HepG2 (cell line): ENCODE measurements around the gene HSD17B11. TPM values are rescaled to one million over a fixed set of nuclear protein-coding genes. Genes with fewer than 3 reads are reported as not detected.
A peak's percentile ranks its signal among the peaks of the same experiment; 100 is the strongest.

Experiments used
- ATAC-seq: fragments of 200-7000 bp; cut with Tn5 transposase; 3 replicates; pipeline ENCODE4 v1.9.1; 2020; ENCODE audit warnings: mild to moderate bottlenecking, moderate library complexity
- BruUV-seq: library from RNA; stranded (reverse); fragments of 400-500 nt; replicated peaks from 2 replicates; lab custom pipeline; 2021; lab: Mats Ljungman, UMichigan
- CTCF ChIA-PET: fragments of 300-600 bp; formaldehyde crosslinking; extraction: SDS; loops from one replicate; lab custom pipeline; 2021; ENCODE audit warnings: low total read pairs, inconsistent platforms, low intra/inter-chr PET ratio; lab: Yijun Ruan, JAX
- POLR2A ChIA-PET: fragments of 350-600 bp; sonication (Branson Sonifier 250); formaldehyde crosslinking; loops from one replicate; lab custom pipeline; 2020; ENCODE audit warnings: antibody characterized with exemption, inconsistent platforms; lab: Yijun Ruan, JAX
- DNase-seq: peaks from one replicate; pipeline ENCODE4 v3.0.0-alpha.2; 2015; ENCODE audit warnings: low spot score
- FAIRE-seq: peaks from 3 replicates; lab custom pipeline; 2011; peaks lifted over from hg19 to GRCh38; lab: Jason Lieb, UNC
- H2AFZ ChIP-seq: one replicate; pipeline ENCODE4 v1.6.1; 2011; ENCODE audit warnings: low read length, inconsistent platforms
- H3K27ac ChIP-seq: fragments of 300-600 bp; 3 replicates; pipeline ENCODE4 v1.8.0; 2011; ENCODE audit warnings: mixed run types, mild to moderate bottlenecking, mixed read lengths, low read length, inconsistent platforms; ENCODE audit not compliant: insufficient read depth; ENCODE audit errors: extremely low read length
- H3K27me3 ChIP-seq, 2 experiments: fragments of 200-600 bp in 1 of 2; 2 replicates in 1 of 2; 3 replicates in 1 of 2; pipeline versions ENCODE4 v1.6.0 to v1.8.0; 2011; ENCODE audit warnings: low read length in 2 of 2, mild to moderate bottlenecking in 2 of 2, moderate library complexity in 2 of 2, inconsistent platforms in 1 of 2; ENCODE audit not compliant: insufficient read depth in 2 of 2, control insufficient read depth in 1 of 2
- H3K36me3 ChIP-seq, 2 experiments: fragments of 200-600 bp in 1 of 2; replicated peaks in 1 of 2; 2 replicates in 1 of 2; 3 replicates in 1 of 2; pipeline versions ENCODE4 v1.5.1 to v1.8.0; 2011; ENCODE audit warnings: low read length in 2 of 2, inconsistent platforms in 1 of 2; ENCODE audit not compliant: insufficient read depth in 2 of 2, control insufficient read depth in 1 of 2
- H3K4me1 ChIP-seq: 2 replicates; pipeline ENCODE4 v1.5.1; 2012; ENCODE audit warnings: low read length, inconsistent platforms; ENCODE audit not compliant: insufficient read depth
- H3K4me2 ChIP-seq: 2 replicates; pipeline ENCODE4 v1.6.0; 2011; ENCODE audit warnings: low read depth, low read length, inconsistent platforms
- H3K4me3 ChIP-seq, 3 experiments: fragments of 200-600 bp in 1 of 3; sonication (generic), shearing (Covaris generic) in 1 of 3; replicated peaks in 1 of 3; 2 replicates each; pipeline ENCODE4 v1.5.1; 2011 to 2016; ENCODE audit warnings: low read length in 3 of 3, inconsistent platforms in 2 of 3, low read depth in 2 of 3, mild to moderate bottlenecking in 2 of 3, control low read depth in 1 of 3, mixed read lengths in 1 of 3; ENCODE audit not compliant: insufficient read depth in 1 of 3
- H3K79me2 ChIP-seq: one replicate; pipeline ENCODE4 v1.6.1; 2011; ENCODE audit warnings: low read length, inconsistent platforms; ENCODE audit not compliant: insufficient read depth
- H3K9ac ChIP-seq: 2 replicates; pipeline ENCODE4 v1.6.0; 2011; ENCODE audit warnings: mild to moderate bottlenecking, low read depth, low read length, inconsistent platforms; ENCODE audit not compliant: insufficient read depth
- H3K9me3 ChIP-seq: 2 replicates; pipeline ENCODE4 v1.5.1; 2012; ENCODE audit warnings: mild to moderate bottlenecking, low read length
- H4K20me1 ChIP-seq: 2 replicates; pipeline ENCODE4 v1.6.0; 2011; ENCODE audit warnings: inconsistent platforms, mild to moderate bottlenecking, low read length, moderate library complexity; ENCODE audit not compliant: insufficient read depth
- CREBL2 ChIP-seq: sonication (generic); formaldehyde crosslinking; IDR thresholded peaks from 2 replicates; pipeline ENCODE4 v1.8.1; 2023; ENCODE audit warnings: missing genetic modification reagents, mild to moderate bottlenecking, borderline replicate concordance
- FOXA1 ChIP-seq, 2 experiments: fragments of 450-650 bp in 1 of 2; sonication (generic) in 1 of 2; formaldehyde crosslinking in 1 of 2; IDR thresholded peaks; 2 replicates each; pipeline versions ENCODE4 v1.4.0 to v1.6.1; 2016 to 2020; ENCODE audit warnings: missing genetic modification reagents in 1 of 2
- FOXA3 ChIP-seq: IDR thresholded peaks from 2 replicates; pipeline ENCODE4 v1.6.1; 2016; ENCODE audit warnings: missing genetic modification reagents, missing compliant biosample characterization
- GATAD2A ChIP-seq: IDR thresholded peaks from 2 replicates; pipeline ENCODE4 v1.6.1; 2016
- ISL2 ChIP-seq: sonication (generic); formaldehyde crosslinking; IDR thresholded peaks from 2 replicates; pipeline ENCODE4 v1.5.0; 2020; ENCODE audit warnings: missing genetic modification reagents
- MXI1 ChIP-seq: IDR thresholded peaks from 3 replicates; pipeline ENCODE4 v1.6.1; 2012; ENCODE audit warnings: low read depth, low read length, inconsistent platforms, borderline replicate concordance
- NONO ChIP-seq, 2 experiments: fragments of 450-650 bp in 1 of 2; sonication (generic) in 1 of 2; formaldehyde crosslinking in 1 of 2; IDR thresholded peaks in 1 of 2; conservative IDR thresholded peaks in 1 of 2; 2 replicates each; pipeline versions ENCODE4 v1.6.1 to v1.8.0; 2017 to 2022; ENCODE audit warnings: mild to moderate bottlenecking in 1 of 2, missing genetic modification reagents in 1 of 2, moderate library complexity in 1 of 2
- NR0B2 ChIP-seq: sonication (generic); formaldehyde crosslinking; IDR thresholded peaks from 2 replicates; pipeline ENCODE4 v1.4.0; 2020; ENCODE audit warnings: mild to moderate bottlenecking, missing genetic modification reagents
- PBX2 ChIP-seq: IDR thresholded peaks from 2 replicates; pipeline ENCODE4 v1.6.1; 2016; ENCODE audit warnings: control low read depth
- PHF21A ChIP-seq: sonication (generic); formaldehyde crosslinking; IDR thresholded peaks from 2 replicates; pipeline ENCODE4 v1.5.0; 2020; ENCODE audit warnings: mild to moderate bottlenecking, missing genetic modification reagents
- RNF2 ChIP-seq: fragments of 450-650 bp; conservative IDR thresholded peaks from 2 replicates; pipeline ENCODE4 v1.6.1; 2016; ENCODE audit warnings: low read depth
- SAFB2 ChIP-seq: sonication (generic); formaldehyde crosslinking; IDR thresholded peaks from 2 replicates; pipeline ENCODE4 v1.5.1; 2020; ENCODE audit warnings: missing genetic modification reagents, low read depth, mild to moderate bottlenecking, borderline replicate concordance
- TAF1 ChIP-seq: sonication (generic); formaldehyde crosslinking; IDR thresholded peaks from 2 replicates; pipeline ENCODE4 v1.4.0; 2020; ENCODE audit warnings: missing genetic modification reagents
- ZIK1 ChIP-seq: sonication (generic); formaldehyde crosslinking; IDR thresholded peaks from 2 replicates; pipeline ENCODE4 v1.5.0; 2020; ENCODE audit warnings: mild to moderate bottlenecking, low read depth, missing genetic modification reagents, borderline replicate concordance
- ZNF33A ChIP-seq: sonication (generic); formaldehyde crosslinking; IDR thresholded peaks from 2 replicates; pipeline ENCODE4 v1.5.1; 2020; ENCODE audit warnings: missing genetic modification reagents, mild to moderate bottlenecking, moderate library complexity, borderline replicate concordance
- ZNF747 ChIP-seq: sonication (generic); formaldehyde crosslinking; IDR thresholded peaks from 2 replicates; pipeline ENCODE4 v1.8.1; 2023; ENCODE audit warnings: missing genetic modification reagents, mild to moderate bottlenecking, borderline replicate concordance
- ZSCAN12 ChIP-seq: sonication (generic); formaldehyde crosslinking; IDR thresholded peaks from 2 replicates; pipeline ENCODE4 v1.9.0; 2021; ENCODE audit warnings: mild to moderate bottlenecking, missing genetic modification reagents
- WGBS: methylation state at CpG from one replicate; pipeline ENCODE4 v1.1.6; 2017; ENCODE audit warnings: low lambda C conversion rate; 5-methylcytosine and 5-hydroxymethylcytosine counted together
- in situ Hi-C: cut with HindIII; loops from 2 replicates; pipeline ENCODE4 v1.10.0; 2017; ENCODE audit warnings: low pct_unique_long_range_greater_than_20kb; ENCODE audit not compliant: extremely low pct_ligation_motif_present
- intact Hi-C: fragments of 100-400 bp; cut with micrococcal nuclease; formaldehyde crosslinking; loops from one replicate; pipeline ENCODE4 v1.10.0; 2022; ENCODE audit not compliant: unreplicated experiment
- polyA plus RNA-seq, 8 experiments: library from polyadenylated mRNA; depleted of rRNA in 3 of 8; stranded (reverse) in 7 of 8; unstranded in 1 of 8; fragments of >200 nt; fragmentation: Illumina TruSeq in 4 of 8; extraction: Trizol in 4 of 8; gene quantifications; 2 replicates each; pipeline versions ENCODE4 v1.2.1 to v1.2.3, GENCODE V29; 2011 to 2016; ENCODE audit warnings: low read depth in 4 of 8, missing spikeins in 1 of 8, mixed read lengths in 1 of 8; ENCODE audit not compliant: insufficient read depth in 1 of 8
- total RNA-seq, 5 experiments: library from RNA; depleted of rRNA; stranded (reverse); fragments of >200 nt; fragmentation: Illumina TruSeq; extraction: Trizol; gene quantifications; 2 replicates each; pipeline ENCODE4 v1.2.3, GENCODE V29; 2016; ENCODE audit warnings: low read depth in 1 of 5

Gene HSD17B11
- total and polyA plus RNA-seq, 2 of the 13 experiments (the other 11 are each of a cell fraction or from before 2014, with no cell fraction given) = 121 to 158 TPM

- Histone ChIP-seq H3K4me1 (peaks cover 21% of the 10 kb centered on the region), H3K36me3 (peaks cover 1 to 14% of the 10 kb centered on the region in 2 experiments; a peak in 2 of 5 replicates), H3K4me2 (no peak overlapping the region), H3K27me3 (no peaks in the 10 kb centered on the region), H3K79me2 (peaks cover 51% of the 10 kb centered on the region), H4K20me1 (no peaks in the 10 kb centered on the region), H3K27ac (no peak overlapping the region), H3K9me3 (no peaks in the 10 kb centered on the region), H3K4me3 (no peak overlapping the region), H2AFZ (no peak overlapping the region), H3K9ac (no peak overlapping the region)
- no peak for DNase-seq
- no peak for ATAC-seq
- WGBS = 90% methylated on average over 2 of the region's 2 CpGs
- TF ChIP-seq NONO (IDR thresholded peaks at IDR 0.05) (no peak), NONO (CRISPR knock-in tag; conservative IDR thresholded peaks at IDR 0.05) (no peak), ZNF33A (CRISPR knock-in tag) (no peak), FOXA3 (CRISPR knock-in tag) (0 out of 2 replicates have a peak, but pooled peaks have one; percentile 17), FOXA1 (IDR thresholded peaks at IDR 0.05) (no peak), FOXA1 (CRISPR knock-in tag; IDR thresholded peaks at IDR 0.05) (peak; percentile 51; the same call in 1 of the 2 replicates), GATAD2A (CRISPR knock-in tag) (0 out of 2 replicates have a peak, but pooled peaks have one; percentile 15), PBX2 (CRISPR knock-in tag) (peak; percentile 53; the same call in 1 of the 2 replicates)
- no TSS peak for BruUV-seq
- in situ Hi-C loops = loop anchor here (10.0 kb wide), 1 partner anchor 49 kb away; no protein-coding TSS in a partner anchor
- intact Hi-C loops = no loop called here
- ChIA-PET POLR2A (no interaction called here), CTCF (no interaction called here)
- no peak for FAIRE-seq
Observed at GRCh38 chr4:87433342-87433741, 42.4 kb upstream of the HSD17B11 start.

- no peak overlapping the region for H3K27ac ChIP-seq
- peaks cover 57% of the 10 kb centered on the region for H3K79me2 ChIP-seq
- no peaks in the 10 kb centered on the region for H3K27me3 ChIP-seq
- POLR2A ChIA-PET = no interaction called here
- H3K4me2 ChIP-seq = no peak overlapping the region
- H3K9me3 ChIP-seq = no peaks in the 10 kb centered on the region
- in situ Hi-C loops (loop anchor here (10.0 kb wide), 1 partner anchor 45 kb away; no protein-coding TSS in a partner anchor), intact Hi-C loops (no loop called here)
- no peak overlapping the region for H3K9ac ChIP-seq
- H3K36me3 ChIP-seq = peaks cover 0 to 2% of the 10 kb centered on the region in 2 experiments; a peak in 1 of 5 replicates
- ATAC-seq (no peak), DNase-seq (no peak), FAIRE-seq (no peak)
- 0 out of 2 replicates have a peak, but pooled peaks cover 2% of the 10 kb centered on the region for H4K20me1 ChIP-seq
- WGBS = 96% methylated on average over 2 of the region's 2 CpGs
- H2AFZ ChIP-seq = no peak overlapping the region
- H3K4me1 ChIP-seq = peaks cover 41% of the 10 kb centered on the region
- CTCF ChIA-PET = no interaction called here
- no TSS peak for BruUV-seq
- H3K4me3 ChIP-seq = no peak overlapping the region
- TF ChIP-seq NR0B2 (CRISPR knock-in tag) (no peak), CREBL2 (CRISPR knock-in tag) (no peak), ISL2 (CRISPR knock-in tag) (no peak), MXI1 (no peak), TAF1 (CRISPR knock-in tag) (no peak), ZNF747 (CRISPR knock-in tag) (no peak), SAFB2 (no peak), RNF2 (no peak), ZIK1 (CRISPR knock-in tag) (no peak), ZSCAN12 (CRISPR knock-in tag) (no peak), PHF21A (CRISPR knock-in tag) (no peak)
Observed at GRCh38 chr4:87430038-87430437, 39.0 kb upstream of the HSD17B11 start.
